ENCODE data around the gene GALNT2.

GALNT2 gene

GRCh38 chr1:230197644-230198567 is 130.9 kb downstream of the GALNT2 start:
- H3K79me2 ChIP-seq = peaks cover 3% of the 10 kb centered on the region
- H3K27me3 ChIP-seq (ENCODE audit: control insufficient read depth, insufficient read depth, low read length) = no peaks in the 10 kb centered on the region
- H3K36me3 ChIP-seq (ENCODE audit: control insufficient read depth, insufficient read depth, low read length) = no peaks in the 10 kb centered on the region
- TF ChIP-seq CTCF (IDR thresholded peaks at IDR 0.05) = no peak
- no peak overlapping the region for H3K27ac ChIP-seq
- H3K4me3 ChIP-seq (ENCODE audit: low read depth, low read length) = no peak overlapping the region
- no peak overlapping the region for H3K4me2 ChIP-seq (ENCODE audit: low read length)
- no peak overlapping the region for H2AFZ ChIP-seq
- no peak overlapping the region for H3K9ac ChIP-seq
- no peaks in the 10 kb centered on the region for H3K9me3 ChIP-seq (ENCODE audit: control insufficient read depth, low read length)
- no peaks in the 10 kb centered on the region for H3K4me1 ChIP-seq

- Histone ChIP-seq H3K4me1 (no peaks in the 10 kb centered on the region), H3K27ac (no peak overlapping the region), H3K27me3 (ENCODE audit: control insufficient read depth, insufficient read depth, low read length) (no peaks in the 10 kb centered on the region), H3K9me3 (ENCODE audit: control insufficient read depth, low read length) (no peaks in the 10 kb centered on the region), H3K4me3 (ENCODE audit: low read depth, low read length) (no peak overlapping the region), H3K9ac (no peak overlapping the region), H3K36me3 (ENCODE audit: control insufficient read depth, insufficient read depth, low read length) (no peaks in the 10 kb centered on the region), H3K4me2 (ENCODE audit: low read length) (no peak overlapping the region), H3K79me2 (no peaks in the 10 kb centered on the region), H2AFZ (no peak overlapping the region)
- TF ChIP-seq CTCF (IDR thresholded peaks at IDR 0.05) = no peak
These were observed 132.0 kb downstream of the GALNT2 start for GRCh38 chr1:230199034-230199433.

- H3K27me3 ChIP-seq (ENCODE audit: control insufficient read depth, insufficient read depth, low read length) = no peaks in the 10 kb centered on the region
- no peak overlapping the region for H3K9ac ChIP-seq
- no peaks in the 10 kb centered on the region for H3K9me3 ChIP-seq (ENCODE audit: control insufficient read depth, low read length)
- H2AFZ ChIP-seq = no peak overlapping the region
- H3K79me2 ChIP-seq = no peaks in the 10 kb centered on the region
- H3K36me3 ChIP-seq (ENCODE audit: control insufficient read depth, insufficient read depth, low read length) = no peaks in the 10 kb centered on the region
- no peaks in the 10 kb centered on the region for H3K4me1 ChIP-seq
- no peak overlapping the region for H3K4me3 ChIP-seq (ENCODE audit: low read depth, low read length)
- H3K4me2 ChIP-seq (ENCODE audit: low read length) = no peak overlapping the region
- H3K27ac ChIP-seq = no peak overlapping the region
- TF ChIP-seq CTCF (IDR thresholded peaks at IDR 0.05) = no peak
These were observed 132.5 kb downstream of the GALNT2 start for GRCh38 chr1:230199554-230199953.

GRCh38 chr1:230200276-230200675 is 133.2 kb downstream of the GALNT2 start:
- no peak for TF ChIP-seq CTCF (IDR thresholded peaks at IDR 0.05)
- Histone ChIP-seq H3K4me3 (ENCODE audit: low read depth, low read length) (no peak overlapping the region), H3K27me3 (ENCODE audit: control insufficient read depth, insufficient read depth, low read length) (no peaks in the 10 kb centered on the region), H3K4me2 (ENCODE audit: low read length) (no peak overlapping the region), H3K9me3 (ENCODE audit: control insufficient read depth, low read length) (no peaks in the 10 kb centered on the region), H3K36me3 (ENCODE audit: control insufficient read depth, insufficient read depth, low read length) (no peaks in the 10 kb centered on the region), H3K9ac (no peak overlapping the region), H3K4me1 (no peaks in the 10 kb centered on the region), H3K27ac (no peak overlapping the region), H3K79me2 (no peaks in the 10 kb centered on the region), H2AFZ (no peak overlapping the region)

- H3K36me3 ChIP-seq (ENCODE audit: control insufficient read depth, insufficient read depth, low read length) = no peaks in the 10 kb centered on the region
- H3K4me3 ChIP-seq (ENCODE audit: low read depth, low read length) = no peak overlapping the region
- H3K9me3 ChIP-seq (ENCODE audit: control insufficient read depth, low read length) = no peaks in the 10 kb centered on the region
- no peak for TF ChIP-seq CTCF (IDR thresholded peaks at IDR 0.05)
- H3K4me1 ChIP-seq = no peaks in the 10 kb centered on the region
- H3K27ac ChIP-seq = no peak overlapping the region
- H3K79me2 ChIP-seq = no peaks in the 10 kb centered on the region
- no peak overlapping the region for H3K4me2 ChIP-seq (ENCODE audit: low read length)
- H3K27me3 ChIP-seq (ENCODE audit: control insufficient read depth, insufficient read depth, low read length) = no peaks in the 10 kb centered on the region
- H3K9ac ChIP-seq = no peak overlapping the region
- no peak overlapping the region for H2AFZ ChIP-seq
These were observed 134.4 kb downstream of the GALNT2 start for GRCh38 chr1:230201445-230201844.

All from parathyroid adenoma (tissue), 2 donors.